GM18502 (cell line): ENCODE data around the gene DOK7.
A peak's percentile ranks its signal among the peaks of the same experiment; 100 is the strongest.
"Not testable (repeated sequence)": the region's sequence is repeated elsewhere in the genome, so short reads cannot be mapped to it uniquely, and the experiment has no call there.

Experiments used
- ATAC-seq: cut with Tn5 transposase; IDR thresholded peaks from one replicate; pipeline ENCODE4 v1.9.1; 2021; ENCODE audit warnings: mild to moderate bottlenecking; ENCODE audit not compliant: unreplicated experiment, poor library complexity

DOK7 gene

GRCh38 chr4:3527914-3528876, 65.1 kb downstream of the DOK7 start:
- ATAC-seq: no peak

- no peak for ATAC-seq
Measured at GRCh38 chr4:3529363-3529762, 66.3 kb downstream of the DOK7 start.

- ATAC-seq: no peak
Measured at GRCh38 chr4:3530051-3530450, 66.9 kb downstream of the DOK7 start.

- no peak for ATAC-seq
Measured at GRCh38 chr4:3530663-3531254, 67.7 kb downstream of the DOK7 start.

GRCh38 chr4:3531318-3531878, 68.3 kb downstream of the DOK7 start:
- no peak for ATAC-seq

- peak; percentile 89 for ATAC-seq
Measured at GRCh38 chr4:3531879-3532750, 69.0 kb downstream of the DOK7 start, which contains the start of gene LRPAP1. LRPAP1 (minus strand) TSS chr4:3532422; CDS start chr4:3532412, 10 bp downstream.

GRCh38 chr4:3532751-3533422, 69.8 kb downstream of the DOK7 start:
- peak; percentile 41 for ATAC-seq

- ATAC-seq: no peak
Measured at GRCh38 chr4:3533423-3533820, 70.3 kb downstream of the DOK7 start.

GRCh38 chr4:3535812-3536211, 72.7 kb downstream of the DOK7 start:
- ATAC-seq: not testable (repeated sequence)

- ATAC-seq: not testable (repeated sequence)
Measured at GRCh38 chr4:3538906-3539305, 75.8 kb downstream of the DOK7 start.

- ATAC-seq: not testable (repeated sequence)
Measured at GRCh38 chr4:3543415-3543814, 80.3 kb downstream of the DOK7 start.
